ENCODE data around the gene PRG2. TPM values are rescaled to one million over a fixed set of nuclear protein-coding genes. Genes with fewer than 3 reads are reported as not detected.

PRG2 gene
- polyA plus RNA-seq, 3 donors: 1.1 TPM; not detected in 2

- peak overlapping the region; percentile 35 to 91 (median 77) for H3K27ac Mint-ChIP-seq
These were observed 16.0 kb upstream of the PRG2 start for GRCh38 chr11:57406337-57406904.

DNA sequence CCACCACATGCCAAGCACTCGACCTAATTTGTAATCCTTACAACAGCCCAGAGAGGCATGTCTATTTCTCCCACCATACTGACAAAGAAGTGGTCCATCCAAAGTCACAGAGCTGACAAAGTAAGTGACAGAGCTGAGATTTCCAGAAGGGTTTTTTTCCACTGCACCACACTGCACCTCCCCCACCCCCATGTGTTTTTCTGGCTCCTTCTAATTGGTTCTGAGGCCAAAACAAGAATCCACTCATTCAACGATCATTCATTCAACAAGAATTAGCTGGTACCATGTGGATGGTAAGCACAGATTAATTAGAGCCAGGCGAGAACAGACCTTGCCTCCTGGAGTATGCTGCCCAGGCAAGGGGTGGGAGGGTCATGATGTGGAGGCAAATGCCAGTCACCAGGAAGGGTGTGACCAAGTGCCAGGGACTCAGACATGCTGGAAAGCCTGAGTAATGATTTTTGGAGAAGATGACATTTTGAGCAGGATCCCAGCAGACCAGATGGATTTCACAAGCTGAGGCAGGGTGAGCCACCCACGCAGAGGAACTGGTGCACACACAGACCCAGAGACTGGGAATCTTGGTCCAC lies 14.9 kb upstream of the PRG2 start:
- peaks cover 0 to 3% (median 2%) of the 10 kb centered on the region in 3 donors for H3K27me3 Mint-ChIP-seq (ENCODE audit: low read depth in 3 of 3)
- H3K4me3 Mint-ChIP-seq: no peak overlapping the region
- peaks cover 0 to 9% of the 10 kb centered on the region in 2 donors for H3K9me3 ChIP-seq (replicated peaks in 1 of 2; ENCODE audit: control insufficient read depth in 1 of 2, insufficient read depth in 1 of 2, low read length in 2 of 2)
- WGBS (ENCODE audit: insufficient coverage): 42% methylated on average over 2 of the region's 4 CpGs
- no peak overlapping the region for H3K4me2 ChIP-seq (replicated peaks; ENCODE audit: extremely low read depth, low read length, poor library complexity, severe bottlenecking)
- intact Hi-C loops (cut with micrococcal nuclease): no loop called here
- H3K9me3 Mint-ChIP-seq: peaks cover 4 to 17% (median 9%) of the 10 kb centered on the region in 7 donors
- peaks cover 36 to 48% of the 10 kb centered on the region in 2 donors for H3K36me3 ChIP-seq (replicated peaks in 1 of 2; ENCODE audit: control insufficient read depth in 1 of 2, insufficient read depth in 2 of 2, low read length in 2 of 2)
- H3K79me2 ChIP-seq (ENCODE audit: insufficient read depth, low read length): peaks cover 9% of the 10 kb centered on the region
- TF ChIP-seq CTCF (IDR thresholded peaks at IDR 0.05): no peak
- no peak overlapping the region for H3K4me3 ChIP-seq (replicated peaks in 1 of 3; ENCODE audit: low read depth in 2 of 3, low read length in 3 of 3)
- peaks cover 31% of the 10 kb centered on the region for H3K4me1 Mint-ChIP-seq
- H3K4me1 ChIP-seq (ENCODE audit: control insufficient read depth in 1 of 2, insufficient read depth in 2 of 2, low read length in 2 of 2): peaks cover 25 to 26% of the 10 kb centered on the region in 2 donors
- H2AFZ ChIP-seq (ENCODE audit: insufficient read depth, low read depth, low read length, poor library complexity, severe bottlenecking): no peak overlapping the region
- peak overlapping the region; percentile 41 to 87 (median 70) for H3K27ac Mint-ChIP-seq
- peak overlapping the region in 1 of 2 donors; percentile 63 for H3K27ac ChIP-seq (ENCODE audit: low read depth in 1 of 2, low read length in 2 of 2)
- DNase-seq: peak; percentile 23 to 69 (median 36)
- H3K9ac ChIP-seq (ENCODE audit: insufficient read depth, low read length, poor library complexity, severe bottlenecking): no peak overlapping the region
- no peaks in the 10 kb centered on the region for H3K27me3 ChIP-seq (ENCODE audit: control insufficient read depth in 2 of 2, insufficient read depth in 2 of 2, low read length in 2 of 2)
- peaks cover 49% of the 10 kb centered on the region for H4K20me1 ChIP-seq (ENCODE audit: insufficient read depth, low read length)
- peaks cover 51 to 53% of the 10 kb centered on the region in 2 donors for H3K36me3 Mint-ChIP-seq

More at GRCh38 chr11:57406337-57406904, 16.0 kb upstream of the PRG2 start:
- intact Hi-C loops (cut with micrococcal nuclease): no loop called here
- Mint-ChIP-seq H3K9me3 (peaks cover 4 to 17% (median 9%) of the 10 kb centered on the region in 7 donors), H3K36me3 (peaks cover 57 to 61% of the 10 kb centered on the region in 2 donors), H3K27me3 (ENCODE audit: low read depth in 3 of 3) (peaks cover 0 to 3% (median 2%) of the 10 kb centered on the region in 3 donors), H3K4me1 (peaks cover 34% of the 10 kb centered on the region), H3K4me3 (no peak overlapping the region)
- peak; percentile 53 to 89 (median 72) for DNase-seq
- Histone ChIP-seq H3K4me3 (replicated peaks in 1 of 3; ENCODE audit: low read depth in 2 of 3, low read length in 3 of 3) (peak overlapping the region in 1 of 3 experiments; percentile 2), H3K9me3 (replicated peaks in 1 of 2; ENCODE audit: control insufficient read depth in 1 of 2, insufficient read depth in 1 of 2, low read length in 2 of 2) (peaks cover 0 to 9% of the 10 kb centered on the region in 2 donors), H3K9ac (ENCODE audit: insufficient read depth, low read length, poor library complexity, severe bottlenecking) (no peak overlapping the region), H3K27me3 (ENCODE audit: control insufficient read depth in 2 of 2, insufficient read depth in 2 of 2, low read length in 2 of 2) (no peaks in the 10 kb centered on the region), H3K4me1 (ENCODE audit: control insufficient read depth in 1 of 2, insufficient read depth in 2 of 2, low read length in 2 of 2) (peaks cover 25 to 26% of the 10 kb centered on the region in 2 donors), H3K27ac (ENCODE audit: low read depth in 1 of 2, low read length in 2 of 2) (peak overlapping the region in 1 of 2 donors; percentile 63), H3K36me3 (replicated peaks in 1 of 2; ENCODE audit: control insufficient read depth in 1 of 2, insufficient read depth in 2 of 2, low read length in 2 of 2) (peaks cover 46 to 58% of the 10 kb centered on the region in 2 donors), H3K4me2 (replicated peaks; ENCODE audit: extremely low read depth, low read length, poor library complexity, severe bottlenecking) (peak overlapping the region; percentile 38), H2AFZ (ENCODE audit: insufficient read depth, low read depth, low read length, poor library complexity, severe bottlenecking) (no peak overlapping the region), H4K20me1 (ENCODE audit: insufficient read depth, low read length) (peaks cover 59% of the 10 kb centered on the region), H3K79me2 (ENCODE audit: insufficient read depth, low read length) (peaks cover 12% of the 10 kb centered on the region)
- TF ChIP-seq CTCF (IDR thresholded peaks at IDR 0.05): no peak
- 0% methylated on average over 1 of the region's 4 CpGs for WGBS (ENCODE audit: insufficient coverage)
